Fibroblast of peridontal ligament (primary cell): ENCODE measurements around the gene SURF1.
A peak's percentile ranks its signal among the peaks of the same experiment; 100 is the strongest.
"Not testable (repeated sequence)": the region's sequence is repeated elsewhere in the genome, so short reads cannot be mapped to it uniquely, and the experiment has no call there.

Experiments
- DNase-seq: peaks from one replicate; pipeline ENCODE4 v3.0.0-alpha.2; 2010; ENCODE audit errors: extremely low read depth

The SURF1 gene

DNA sequence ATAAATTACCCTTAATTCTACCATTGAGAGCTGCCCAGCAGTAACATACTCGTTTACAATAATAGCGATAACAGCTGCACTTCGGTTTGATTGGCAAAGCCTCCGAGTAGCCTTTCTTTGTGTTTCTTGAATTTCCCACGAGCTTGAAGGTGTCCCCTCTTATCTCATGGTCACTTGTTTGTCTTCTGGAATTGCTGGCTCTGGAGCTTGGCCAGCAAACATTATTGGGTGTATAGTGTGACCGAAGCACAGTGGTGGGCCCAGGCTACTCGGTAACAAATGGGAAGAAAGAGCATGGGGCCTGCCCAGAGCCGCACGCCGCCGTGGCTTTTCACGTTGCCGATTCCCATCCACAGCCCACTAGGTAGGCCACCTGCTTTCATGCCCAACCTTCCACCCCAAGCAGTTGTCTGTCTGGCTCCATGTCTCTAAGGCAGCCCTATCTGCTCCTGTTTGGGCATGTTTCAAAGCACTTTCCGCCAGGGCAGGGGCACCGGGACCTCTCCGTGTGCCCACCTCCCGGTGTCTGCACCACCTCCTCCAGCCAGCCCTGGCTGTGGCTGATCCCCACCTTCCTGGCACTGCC is 28.5 kb upstream of the SURF1 start:
- DNase-seq = no peak

GRCh38 chr9:133383438-133383837 is 27.2 kb upstream of the SURF1 start:
- DNase-seq = no peak

GRCh38 chr9:133382507-133383141 is 26.3 kb upstream of the SURF1 start:
- DNase-seq = no peak

- DNase-seq = no peak
These were observed 24.4 kb upstream of the SURF1 start for GRCh38 chr9:133380734-133381133.

DNA sequence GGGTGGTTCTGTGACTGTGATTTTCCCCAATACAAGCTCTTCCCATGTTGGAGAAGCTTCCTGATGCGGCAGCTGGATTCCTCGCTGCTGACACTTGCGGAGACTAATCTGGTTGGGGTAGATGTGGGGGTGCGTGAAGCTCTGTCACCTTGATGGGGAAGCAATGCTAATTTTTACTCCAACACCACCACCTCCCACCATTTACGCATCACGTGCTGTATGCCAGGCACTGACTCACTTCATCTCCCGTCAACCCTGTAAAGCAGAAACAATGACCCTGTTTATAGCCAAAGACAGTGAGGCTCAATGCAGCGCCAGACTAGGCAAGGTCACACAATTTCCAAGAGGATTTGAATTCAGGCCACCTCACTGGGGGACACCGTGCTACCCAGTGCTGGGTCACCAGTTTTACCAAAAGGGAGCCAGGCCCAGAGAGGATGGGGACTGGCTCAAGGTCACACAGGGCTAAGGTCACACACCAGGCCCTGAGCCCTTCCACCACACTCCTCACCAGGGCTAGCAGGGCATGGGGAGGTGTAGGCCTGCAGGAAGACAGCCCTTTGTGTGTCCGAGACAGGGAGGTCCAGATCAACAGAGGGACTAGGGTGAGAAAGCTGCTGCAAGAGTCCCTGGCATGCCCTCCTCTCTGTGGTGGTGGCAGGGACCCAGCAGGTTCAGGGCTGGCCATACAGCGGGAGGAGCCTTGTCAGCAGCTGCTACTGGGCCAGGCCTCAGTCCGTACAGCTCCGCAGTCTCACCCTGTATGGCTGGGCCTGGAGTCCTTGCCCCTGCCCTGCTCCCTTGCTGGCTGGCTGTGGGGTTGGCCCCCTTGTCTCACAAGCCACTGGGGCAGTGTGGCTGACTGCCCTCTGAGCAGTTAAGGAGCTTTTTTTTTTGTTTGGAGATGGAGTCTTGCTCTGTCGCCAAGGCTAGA is 23.1 kb upstream of the SURF1 start:
- DNase-seq = no peak

DNA sequence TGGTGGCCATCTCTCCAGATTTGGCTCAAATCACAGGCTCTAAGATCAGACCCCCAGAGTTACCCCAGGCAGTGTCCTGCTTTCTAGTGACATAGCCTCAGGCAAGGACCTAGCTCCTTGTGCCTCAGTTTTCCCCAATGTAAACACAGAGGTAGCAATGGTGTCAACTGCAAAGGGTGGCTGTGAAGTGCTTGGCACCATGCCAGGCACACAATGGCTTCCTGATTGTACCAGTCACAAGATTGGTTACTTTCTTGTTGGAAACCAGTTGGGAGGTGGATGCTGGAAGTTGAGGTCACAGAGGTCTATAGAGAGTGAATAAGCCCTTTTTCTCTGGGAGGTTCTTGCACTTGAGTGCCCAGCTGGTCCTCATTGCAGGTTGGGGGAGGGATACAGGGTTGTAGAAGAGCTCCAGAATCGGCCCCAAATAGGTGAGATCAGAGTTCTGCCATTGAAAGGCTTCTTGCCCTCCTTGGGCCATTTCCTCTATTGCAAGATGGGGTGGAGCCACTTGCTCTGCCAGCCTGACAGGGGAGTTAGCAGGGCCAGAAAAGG is 22.2 kb upstream of the SURF1 start:
- DNase-seq = no peak

DNA sequence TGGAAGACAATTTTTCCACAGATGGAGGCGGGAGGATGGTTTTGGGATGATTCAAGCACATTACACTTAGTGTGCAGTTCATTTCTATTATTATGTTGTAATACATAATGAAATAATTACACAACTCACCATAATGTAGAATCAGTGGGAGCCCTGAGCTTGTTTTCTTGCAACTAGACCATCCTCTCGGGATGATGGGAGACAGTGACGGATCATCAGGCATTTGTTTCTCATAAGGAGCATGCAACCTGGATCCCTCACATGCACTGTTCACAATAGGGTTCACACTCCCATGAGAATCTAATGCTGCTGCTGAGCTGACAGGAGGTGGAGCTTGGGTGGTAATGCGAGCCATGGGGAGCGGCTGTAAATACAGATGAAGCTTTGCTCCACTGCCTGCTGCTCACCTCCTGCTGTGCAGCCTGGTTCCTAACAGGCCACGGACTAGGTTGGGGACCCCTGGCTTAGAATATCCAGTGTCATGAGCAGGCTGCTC is 21.5 kb upstream of the SURF1 start:
- DNase-seq = peak; percentile 30

GRCh38 chr9:133377280-133377679 is 21.0 kb upstream of the SURF1 start:
- DNase-seq = not testable (repeated sequence)

DNA sequence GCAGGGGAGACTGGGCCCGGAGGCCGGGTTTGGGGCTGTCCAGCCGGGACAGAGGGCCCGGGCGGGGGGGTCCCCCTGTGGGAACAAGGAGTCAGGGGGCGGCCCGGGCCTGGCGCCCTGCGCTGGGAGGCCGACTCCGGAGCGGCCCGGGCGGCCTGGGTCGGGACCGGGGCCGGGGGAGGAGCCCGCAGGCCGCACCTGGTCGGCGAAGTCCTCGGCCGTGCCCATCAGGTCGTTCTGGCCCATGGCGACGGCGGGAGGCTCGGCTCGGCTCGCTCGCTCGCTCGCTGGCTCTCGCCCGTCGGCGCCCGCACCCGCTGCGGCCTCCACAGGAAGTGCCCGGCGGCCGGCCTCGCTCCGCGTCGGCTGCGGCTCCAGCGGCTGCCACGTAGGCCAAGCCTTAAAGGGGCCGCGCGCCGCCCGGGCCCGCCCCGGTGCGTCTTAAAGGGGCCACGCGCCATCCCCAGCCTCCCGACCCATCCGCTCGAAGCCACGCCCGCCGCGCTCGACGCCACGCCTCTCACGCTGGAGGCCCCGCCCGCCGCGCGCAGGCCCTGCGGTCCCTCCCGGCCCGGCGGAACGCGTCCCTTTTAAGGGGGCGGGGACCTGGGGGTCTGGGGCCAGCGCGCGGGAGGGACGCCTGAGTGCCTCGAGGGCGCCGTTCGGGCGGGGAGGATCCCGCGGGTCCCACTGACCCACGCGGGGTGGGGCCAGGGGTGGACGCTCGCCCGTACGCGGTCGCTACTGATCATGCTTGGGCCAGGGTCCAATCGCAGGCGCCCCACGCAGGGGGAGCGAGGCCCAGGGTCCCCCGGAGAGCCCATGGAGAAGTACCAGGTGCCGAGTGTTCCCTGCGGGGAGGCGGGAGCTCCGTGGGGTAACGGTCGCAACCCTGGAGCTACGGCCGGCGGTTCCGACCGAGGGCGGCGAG is 19.7 kb upstream of the SURF1 start, which contains the start of the genes STKLD1 and SURF4:
STKLD1 (plus strand) TSS at position 643 of the 931 bp plus-strand sequence; CDS start at position 751, 108 bp downstream.
SURF4 (minus strand) TSS at position 337 of the 931 bp plus-strand sequence; CDS start at position 246, 91 bp downstream.
- peak; percentile 92 for DNase-seq

DNA sequence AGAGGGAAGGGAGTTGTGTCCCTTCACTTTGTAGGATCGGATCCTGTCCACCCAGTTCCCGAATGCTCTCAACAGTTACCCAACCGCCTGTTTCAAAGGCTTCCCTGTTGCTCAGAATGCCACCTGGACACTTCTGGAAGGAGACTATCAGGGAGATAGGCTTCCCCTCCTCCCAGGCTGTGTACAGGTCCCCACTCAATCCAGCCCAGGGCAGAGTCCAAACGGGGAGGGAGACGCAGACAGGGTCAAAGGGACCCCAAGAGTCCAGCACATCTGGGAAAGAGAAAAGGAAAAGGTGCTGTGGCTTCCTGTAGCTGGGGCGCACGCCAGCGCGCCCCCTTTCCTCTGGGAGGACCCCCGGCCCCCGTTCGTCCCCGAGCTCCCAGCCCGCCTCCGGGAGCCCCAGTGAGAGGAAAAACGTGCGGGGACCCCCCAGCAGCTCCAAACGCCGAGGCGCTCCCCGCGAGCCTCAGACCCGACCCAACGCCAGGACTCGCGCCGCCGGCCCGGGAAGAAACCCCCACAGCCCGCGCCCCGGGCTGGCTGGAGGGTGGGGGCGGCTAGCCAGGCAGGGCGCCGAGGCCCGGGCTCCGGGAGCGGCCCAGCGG is 18.9 kb upstream of the SURF1 start:
- DNase-seq = no peak

- peak; percentile 71 for DNase-seq
These were observed 18.4 kb upstream of the SURF1 start for GRCh38 chr9:133374612-133375115.

GRCh38 chr9:133372144-133372543 is 15.9 kb upstream of the SURF1 start:
- DNase-seq = no peak

DNA sequence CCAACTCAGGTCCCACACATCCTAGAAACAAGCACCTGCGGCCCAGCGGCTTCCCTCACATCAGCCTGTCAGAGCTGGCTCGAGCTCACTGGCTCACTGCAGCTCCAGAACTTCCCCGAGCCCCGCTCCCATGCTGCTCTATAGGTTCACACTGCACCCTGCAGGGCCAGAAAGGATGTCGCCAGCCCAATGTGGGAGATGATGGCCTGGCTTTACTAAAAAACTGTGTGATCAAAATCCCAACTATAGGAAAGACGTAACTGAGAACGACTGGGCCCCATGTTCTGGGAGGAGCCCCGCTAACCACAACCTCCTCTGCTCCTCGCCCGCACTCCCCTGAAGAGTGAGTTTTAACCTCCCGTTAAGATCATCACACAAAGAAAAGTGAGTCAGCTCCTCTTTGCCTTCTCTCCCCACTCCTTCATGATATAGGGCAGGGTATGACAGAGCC is 15.0 kb upstream of the SURF1 start:
- no peak for DNase-seq

- no peak for DNase-seq
These were observed 14.4 kb upstream of the SURF1 start for GRCh38 chr9:133370685-133371084.

- DNase-seq = no peak
These were observed 13.6 kb upstream of the SURF1 start for GRCh38 chr9:133369933-133370332.

DNA sequence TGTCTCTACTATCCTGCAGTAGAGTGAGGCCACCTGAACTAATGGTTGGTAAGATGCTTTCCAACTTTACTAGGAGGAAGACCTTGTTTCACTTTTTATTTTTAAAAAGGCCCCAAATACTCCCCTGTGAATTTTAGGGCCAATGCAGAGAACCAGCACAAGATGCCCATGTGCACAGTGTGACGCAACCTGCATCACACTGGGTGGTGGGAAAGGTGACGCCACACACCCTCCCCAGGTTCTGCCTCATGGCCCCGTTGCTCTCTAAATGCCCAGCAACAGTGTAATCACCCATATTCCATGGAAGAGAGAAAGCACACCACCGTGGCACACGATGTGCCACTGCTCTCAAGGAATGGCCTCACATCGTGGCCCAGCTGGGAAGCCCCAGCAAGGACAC is 13.1 kb upstream of the SURF1 start:
- DNase-seq = no peak

DNA sequence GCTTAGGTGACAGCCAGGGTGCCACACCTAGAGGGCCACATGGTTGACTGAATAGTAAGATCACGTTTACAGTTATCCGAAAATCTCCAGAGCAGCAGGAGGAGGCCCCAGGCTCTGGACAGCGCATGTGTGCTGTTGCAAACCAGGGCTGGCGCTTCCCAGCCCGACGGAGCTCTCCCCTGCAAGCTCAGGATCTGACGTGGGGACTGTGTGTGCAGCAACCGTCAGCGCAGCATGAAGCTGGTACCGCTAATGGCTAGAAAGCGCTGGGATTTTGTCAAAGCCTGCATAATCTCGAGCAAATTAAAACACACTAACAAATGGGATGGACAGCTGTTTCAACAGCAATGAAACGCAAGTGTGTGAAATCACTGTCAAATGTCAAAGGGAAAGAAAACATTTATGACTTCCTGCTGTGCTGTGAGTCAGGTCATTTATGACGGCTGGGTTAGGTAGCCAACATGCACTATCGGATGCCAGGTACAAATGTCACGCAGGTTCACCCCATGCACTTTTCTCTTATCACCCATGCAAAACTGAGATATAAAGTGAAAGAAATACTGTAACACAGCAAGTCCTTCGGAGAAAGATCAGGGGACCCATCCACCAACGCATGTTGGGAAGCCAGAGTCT is 12.1 kb upstream of the SURF1 start:
- no peak for DNase-seq

DNA sequence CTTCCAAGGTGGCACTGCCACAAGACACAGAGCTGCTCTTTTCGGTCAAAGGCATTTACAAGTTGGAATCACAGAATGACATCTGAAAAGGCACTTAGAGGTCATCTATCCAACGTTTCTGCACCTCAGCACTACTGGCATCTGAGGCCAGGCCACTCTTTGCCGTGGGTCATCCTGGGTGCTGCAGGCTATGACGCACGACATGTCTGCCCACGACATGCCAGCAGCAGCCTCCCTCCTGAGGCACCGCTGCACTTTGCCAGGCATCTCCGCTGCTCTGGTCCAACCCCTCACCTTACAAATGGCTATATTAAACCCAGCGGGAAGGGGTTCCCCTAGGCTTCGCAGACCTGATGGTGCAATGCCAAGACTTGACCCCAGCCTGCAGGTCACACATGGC is 11.5 kb upstream of the SURF1 start:
- DNase-seq = no peak

DNA sequence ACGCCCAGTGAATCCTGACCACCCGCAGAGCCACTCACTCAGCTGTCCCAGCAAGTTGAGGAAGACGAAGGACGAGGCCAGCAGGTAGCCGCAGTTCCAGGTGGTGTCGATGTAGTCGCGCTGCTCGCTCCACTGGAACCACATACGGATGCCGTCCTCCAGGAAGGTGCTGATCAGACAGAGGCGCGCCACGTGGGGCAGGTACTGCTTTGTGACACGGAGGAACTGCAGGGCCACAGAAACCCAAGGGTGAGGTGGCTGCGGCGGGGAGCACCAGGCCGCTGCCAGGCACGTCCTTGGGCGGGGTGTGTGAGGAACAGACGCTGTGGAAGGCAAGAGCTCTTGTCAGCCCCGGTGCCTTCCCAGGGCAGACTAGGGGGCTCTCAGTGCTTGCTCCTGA is 10.9 kb upstream of the SURF1 start:
- DNase-seq = no peak

DNA sequence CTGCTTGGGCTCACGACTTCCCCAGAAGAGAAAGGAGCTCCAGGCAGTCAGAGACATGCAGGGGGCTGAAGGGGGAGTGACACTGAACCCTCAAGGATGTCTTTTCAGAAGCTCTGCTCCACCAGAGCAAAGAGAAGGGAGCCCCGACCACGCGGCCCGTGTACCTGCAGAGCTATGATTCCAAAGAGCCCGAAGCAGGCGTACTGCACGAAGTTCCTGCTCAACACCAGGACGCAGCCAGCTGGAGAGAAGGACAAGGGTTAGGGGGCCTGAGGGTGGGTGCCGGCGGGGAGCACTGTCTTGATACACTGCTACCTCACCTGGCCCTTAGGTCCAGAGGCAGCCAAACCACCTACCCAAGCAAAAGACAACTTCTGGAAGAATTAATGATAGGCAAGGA is 10.1 kb upstream of the SURF1 start:
- no peak for DNase-seq
